HG02885 (cell line): Measurements from ENCODE around the gene MRPL51.
"Not testable (repeated sequence)": the region's sequence is repeated elsewhere in the genome, so short reads cannot be mapped to it uniquely, and the experiment has no call there.

Experiments used
- ATAC-seq: cut with Tn5 transposase; IDR thresholded peaks from one replicate; pipeline ENCODE4 v1.9.1; 2021; ENCODE audit warnings: mild to moderate bottlenecking; ENCODE audit not compliant: unreplicated experiment, poor library complexity

MRPL51 gene

DNA sequence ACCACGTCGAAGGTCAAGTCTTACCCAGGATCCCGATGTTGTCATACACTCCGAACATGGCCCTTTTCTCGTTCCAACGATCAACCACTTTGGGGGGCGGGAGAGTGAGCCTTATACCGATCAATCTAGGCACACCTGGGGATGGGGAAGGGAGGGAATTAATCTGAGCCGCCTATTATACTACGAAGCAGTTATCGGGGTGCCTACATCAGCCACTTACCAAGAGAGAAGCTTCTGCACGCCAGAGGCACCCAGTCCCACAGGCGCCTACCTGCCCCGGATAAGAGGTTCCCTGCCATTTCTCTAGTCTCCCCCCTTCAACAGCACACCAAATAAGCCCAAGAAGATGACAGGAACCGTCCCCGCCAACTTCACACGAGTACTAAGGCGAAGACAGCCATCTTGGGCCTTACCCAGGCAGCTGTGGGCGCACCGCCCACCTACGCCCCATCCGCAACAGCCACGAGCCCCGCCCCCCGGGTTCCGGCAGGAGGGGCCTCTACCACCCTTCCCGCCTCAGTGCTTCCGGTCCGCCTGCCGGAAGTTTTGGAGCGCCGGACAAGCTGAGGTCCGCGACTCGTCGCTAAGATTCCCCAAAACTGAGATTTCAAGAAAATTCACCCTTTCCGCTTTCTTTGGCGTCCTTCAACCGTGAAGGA is at the start of gene MRPL51:
Gene MRPL51, minus strand, starts transcription at position 425 of the 659 bp plus-strand sequence. Its CDS starts 126 bp downstream, at position 299.
- peak; percentile 71 for ATAC-seq

DNA sequence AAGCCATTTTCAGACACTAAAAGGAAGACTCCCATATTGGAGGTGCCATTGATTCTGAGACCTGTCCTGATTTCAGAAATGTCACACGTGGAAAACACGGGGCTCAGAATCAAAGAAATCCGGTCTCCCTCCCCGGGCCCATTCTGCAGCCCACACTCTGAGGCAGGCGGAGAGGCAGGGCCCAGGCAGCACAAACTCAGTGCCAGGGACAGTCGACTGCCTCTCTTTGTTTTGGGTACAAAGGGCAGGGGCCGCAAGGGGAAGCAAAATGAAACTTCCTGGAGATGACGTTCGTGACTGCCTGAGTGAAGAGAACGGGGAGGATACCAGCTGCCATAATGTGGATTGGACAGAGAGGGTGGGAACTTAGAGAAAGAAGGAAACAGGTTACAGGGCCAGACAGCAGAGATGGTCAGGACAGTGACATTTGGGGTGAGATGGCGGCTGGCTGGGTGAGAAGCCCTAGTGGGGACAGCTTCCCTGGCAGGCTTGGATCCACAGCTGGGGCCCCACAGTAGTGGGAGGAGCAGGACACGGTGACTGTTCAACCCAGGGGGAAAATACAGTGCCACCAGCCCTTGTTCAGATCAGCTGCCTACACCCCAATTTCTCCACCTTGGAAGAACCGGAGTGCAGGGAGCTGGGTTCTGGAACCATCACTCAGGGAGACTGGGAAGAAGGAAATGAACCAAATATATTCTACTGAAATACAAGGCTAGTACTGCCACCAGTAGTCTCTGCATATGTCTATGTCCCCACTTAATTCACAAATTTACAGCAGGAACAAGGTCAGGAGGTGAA is 49.3 kb upstream of the MRPL51 start:
- no peak for ATAC-seq

DNA sequence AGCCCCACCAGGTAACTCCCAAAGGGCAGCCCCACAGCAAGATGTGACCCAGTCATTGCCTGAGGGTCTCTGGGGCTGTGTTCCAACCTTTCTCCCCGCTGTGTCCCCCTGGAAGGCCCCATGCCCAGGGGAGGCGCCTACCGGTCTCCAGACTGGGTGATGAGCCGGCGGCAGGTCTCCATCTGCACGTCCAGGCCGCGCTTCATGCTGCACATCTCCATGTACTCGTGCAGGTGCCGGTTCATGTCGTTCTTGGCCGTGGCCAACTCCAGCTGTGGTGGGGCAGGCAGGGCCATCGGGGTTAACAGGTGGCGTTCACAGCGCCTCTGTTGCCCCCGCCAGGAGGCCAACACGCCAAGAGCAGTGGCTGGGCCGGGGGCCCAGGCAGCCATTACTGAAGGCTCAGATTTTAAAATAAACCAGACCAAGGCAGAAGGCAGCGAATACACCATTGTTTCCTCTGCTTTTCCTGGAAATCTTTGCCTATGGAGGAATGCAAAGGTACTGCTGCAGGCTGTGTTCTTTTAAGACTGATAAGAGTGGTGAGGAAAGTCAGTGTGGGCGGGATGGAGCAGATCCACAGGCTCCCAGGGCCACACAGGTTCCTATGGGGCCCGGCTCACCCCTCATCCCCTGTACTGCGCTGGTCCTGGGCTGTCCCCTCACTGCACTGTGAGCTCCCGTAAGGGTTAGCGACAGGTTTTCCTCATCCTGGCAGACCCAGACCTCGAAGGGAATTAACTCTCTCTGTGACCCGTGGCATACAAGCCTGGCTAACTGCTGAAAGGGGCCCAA is 48.5 kb upstream of the MRPL51 start:
- no peak for ATAC-seq

DNA sequence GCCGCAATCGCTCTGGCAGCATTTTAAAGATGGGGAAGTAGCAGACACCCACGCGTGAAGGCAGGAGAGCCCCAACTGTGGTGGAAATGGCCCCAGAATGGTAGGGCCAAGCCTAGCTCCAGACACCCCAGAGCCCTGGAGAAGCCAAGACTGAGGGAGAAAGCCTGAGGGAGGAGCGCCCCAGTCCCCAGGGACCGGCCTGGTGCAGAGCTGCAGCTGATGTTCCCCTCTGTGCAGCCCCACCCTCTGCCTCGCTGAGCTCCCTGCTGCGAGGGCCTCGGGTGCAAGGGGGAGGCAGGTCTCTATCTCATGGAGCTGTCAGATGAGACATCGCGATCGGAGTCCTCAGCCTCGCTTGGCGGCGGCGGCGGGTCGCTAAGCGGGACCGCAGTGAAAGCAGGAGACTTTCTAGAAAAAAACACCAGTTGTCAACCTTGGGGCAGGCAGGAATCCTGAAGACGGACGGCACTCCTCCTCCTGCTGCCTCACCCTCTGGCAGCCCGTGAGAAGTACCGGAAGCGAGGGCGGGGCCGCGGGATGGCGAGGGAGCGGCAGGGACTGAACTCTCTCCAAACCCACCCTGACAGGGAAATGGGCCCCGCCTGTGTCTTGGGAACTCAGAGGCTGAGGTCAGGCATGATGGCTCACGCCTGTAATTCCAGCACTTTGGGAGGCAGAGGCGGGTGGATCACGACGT is 47.3 kb upstream of the MRPL51 start:
- ATAC-seq = no peak

DNA sequence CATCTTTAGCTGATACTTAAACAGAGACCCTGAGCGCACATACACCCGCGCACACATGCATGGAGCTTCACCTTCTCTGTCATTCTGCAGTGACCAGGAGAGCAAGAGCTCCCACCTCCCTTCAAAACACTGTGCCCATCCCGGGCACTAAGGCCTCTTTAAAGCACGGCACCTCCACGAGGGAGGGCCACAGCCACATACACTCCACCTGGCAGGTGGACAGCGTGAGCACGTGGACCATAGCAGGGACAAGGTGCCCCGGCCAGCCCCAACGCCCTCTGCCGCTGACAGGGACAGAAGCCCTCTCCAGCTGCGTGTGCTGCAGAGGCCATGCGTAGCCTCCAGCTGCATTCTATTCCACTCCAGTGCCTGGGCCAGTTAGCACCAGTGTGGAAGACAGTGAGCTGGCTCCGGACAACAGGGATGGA is 46.7 kb upstream of the MRPL51 start:
- no peak for ATAC-seq

DNA sequence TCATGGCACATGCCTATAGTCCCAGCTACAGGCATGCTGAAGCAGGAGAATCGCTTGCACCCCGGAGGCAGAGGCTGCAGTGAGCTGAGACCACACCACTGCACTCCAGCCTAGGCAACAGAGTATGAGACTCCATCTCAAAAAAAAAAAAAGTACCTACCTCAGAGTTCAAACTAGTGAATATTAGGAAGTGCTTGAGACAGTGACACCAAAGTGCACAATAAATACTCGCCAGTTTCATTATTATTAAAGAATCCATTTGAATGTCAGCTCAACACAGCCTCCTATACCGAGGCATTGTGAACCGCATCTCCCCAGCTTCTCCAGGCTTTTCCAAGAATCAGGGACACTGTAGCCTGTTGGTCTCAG is 46.2 kb upstream of the MRPL51 start:
- no peak for ATAC-seq

DNA sequence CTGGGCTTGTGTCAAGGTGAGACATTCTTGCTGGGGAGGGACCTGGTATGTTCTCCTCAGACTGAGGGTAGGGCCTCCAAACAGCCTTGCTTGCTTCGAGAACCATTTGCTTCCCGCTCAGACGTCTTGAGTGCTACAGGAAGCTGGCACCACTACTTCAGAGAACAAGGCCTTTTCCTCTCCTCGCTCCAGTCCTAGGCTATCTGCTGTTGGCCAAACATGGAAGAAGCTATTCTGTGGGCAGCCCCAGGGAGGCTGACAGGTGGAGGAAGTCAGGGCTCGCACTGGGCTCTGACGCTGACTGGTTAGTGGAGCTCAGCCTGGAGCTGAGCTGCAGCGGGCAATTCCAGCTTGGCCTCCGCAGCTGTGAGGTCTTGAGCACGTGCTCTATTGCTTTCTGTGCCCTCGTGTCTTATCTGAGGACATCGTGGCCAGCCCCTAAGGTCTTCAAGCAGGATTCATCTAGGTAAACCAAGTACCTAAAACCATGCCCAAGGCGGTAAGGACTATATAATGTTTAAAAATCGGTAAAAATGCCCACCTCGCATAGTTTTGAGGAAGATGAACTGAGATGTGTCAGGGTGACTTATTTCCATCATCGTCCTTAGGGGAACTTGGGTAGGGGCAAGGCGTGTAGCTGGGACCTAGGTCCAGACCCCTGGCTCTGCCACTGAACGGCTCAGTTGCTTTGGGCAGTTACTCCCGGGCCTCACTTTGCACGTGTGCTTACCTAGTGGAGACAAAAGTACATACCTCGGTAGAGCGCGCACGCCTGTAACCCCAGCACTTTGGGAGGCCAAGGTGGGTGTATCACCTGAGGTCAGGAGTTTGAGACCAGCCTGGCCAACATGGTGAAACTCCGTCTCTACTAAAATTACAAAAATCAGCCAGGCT is 45.6 kb upstream of the MRPL51 start:
- no peak for ATAC-seq

DNA sequence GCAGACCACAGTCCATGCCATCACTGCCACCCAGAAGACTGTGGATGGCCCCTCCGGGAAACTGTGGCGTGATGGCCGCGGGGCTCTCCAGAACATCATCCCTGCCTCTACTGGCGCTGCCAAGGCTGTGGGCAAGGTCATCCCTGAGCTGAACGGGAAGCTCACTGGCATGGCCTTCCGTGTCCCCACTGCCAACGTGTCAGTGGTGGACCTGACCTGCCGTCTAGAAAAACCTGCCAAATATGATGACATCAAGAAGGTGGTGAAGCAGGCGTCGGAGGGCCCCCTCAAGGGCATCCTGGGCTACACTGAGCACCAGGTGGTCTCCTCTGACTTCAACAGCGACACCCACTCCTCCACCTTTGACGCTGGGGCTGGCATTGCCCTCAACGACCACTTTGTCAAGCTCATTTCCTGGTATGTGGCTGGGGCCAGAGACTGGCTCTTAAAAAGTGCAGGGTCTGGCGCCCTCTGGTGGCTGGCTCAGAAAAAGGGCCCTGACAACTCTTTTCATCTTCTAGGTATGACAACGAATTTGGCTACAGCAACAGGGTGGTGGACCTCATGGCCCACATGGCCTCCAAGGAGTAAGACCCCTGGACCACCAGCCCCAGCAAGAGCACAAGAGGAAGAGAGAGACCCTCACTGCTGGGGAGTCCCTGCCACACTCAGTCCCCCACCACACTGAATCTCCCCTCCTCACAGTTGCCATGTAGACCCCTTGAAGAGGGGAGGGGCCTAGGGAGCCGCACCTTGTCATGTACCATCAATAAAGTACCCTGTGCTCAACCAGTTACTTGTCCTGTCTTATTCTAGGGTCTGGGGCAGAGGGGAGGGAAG is 44.7 kb upstream of the MRPL51 start:
- ATAC-seq = not testable (repeated sequence)

DNA sequence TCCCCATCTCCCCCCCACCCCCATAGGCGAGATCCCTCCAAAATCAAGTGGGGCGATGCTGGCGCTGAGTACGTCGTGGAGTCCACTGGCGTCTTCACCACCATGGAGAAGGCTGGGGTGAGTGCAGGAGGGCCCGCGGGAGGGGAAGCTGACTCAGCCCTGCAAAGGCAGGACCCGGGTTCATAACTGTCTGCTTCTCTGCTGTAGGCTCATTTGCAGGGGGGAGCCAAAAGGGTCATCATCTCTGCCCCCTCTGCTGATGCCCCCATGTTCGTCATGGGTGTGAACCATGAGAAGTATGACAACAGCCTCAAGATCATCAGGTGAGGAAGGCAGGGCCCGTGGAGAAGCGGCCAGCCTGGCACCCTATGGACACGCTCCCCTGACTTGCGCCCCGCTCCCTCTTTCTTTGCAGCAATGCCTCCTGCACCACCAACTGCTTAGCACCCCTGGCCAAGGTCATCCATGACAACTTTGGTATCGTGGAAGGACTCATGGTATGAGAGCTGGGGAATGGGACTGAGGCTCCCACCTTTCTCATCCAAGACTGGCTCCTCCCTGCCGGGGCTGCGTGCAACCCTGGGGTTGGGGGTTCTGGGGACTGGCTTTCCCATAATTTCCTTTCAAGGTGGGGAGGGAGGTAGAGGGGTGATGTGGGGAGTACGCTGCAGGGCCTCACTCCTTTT is 44.0 kb upstream of the MRPL51 start:
- no peak for ATAC-seq

DNA sequence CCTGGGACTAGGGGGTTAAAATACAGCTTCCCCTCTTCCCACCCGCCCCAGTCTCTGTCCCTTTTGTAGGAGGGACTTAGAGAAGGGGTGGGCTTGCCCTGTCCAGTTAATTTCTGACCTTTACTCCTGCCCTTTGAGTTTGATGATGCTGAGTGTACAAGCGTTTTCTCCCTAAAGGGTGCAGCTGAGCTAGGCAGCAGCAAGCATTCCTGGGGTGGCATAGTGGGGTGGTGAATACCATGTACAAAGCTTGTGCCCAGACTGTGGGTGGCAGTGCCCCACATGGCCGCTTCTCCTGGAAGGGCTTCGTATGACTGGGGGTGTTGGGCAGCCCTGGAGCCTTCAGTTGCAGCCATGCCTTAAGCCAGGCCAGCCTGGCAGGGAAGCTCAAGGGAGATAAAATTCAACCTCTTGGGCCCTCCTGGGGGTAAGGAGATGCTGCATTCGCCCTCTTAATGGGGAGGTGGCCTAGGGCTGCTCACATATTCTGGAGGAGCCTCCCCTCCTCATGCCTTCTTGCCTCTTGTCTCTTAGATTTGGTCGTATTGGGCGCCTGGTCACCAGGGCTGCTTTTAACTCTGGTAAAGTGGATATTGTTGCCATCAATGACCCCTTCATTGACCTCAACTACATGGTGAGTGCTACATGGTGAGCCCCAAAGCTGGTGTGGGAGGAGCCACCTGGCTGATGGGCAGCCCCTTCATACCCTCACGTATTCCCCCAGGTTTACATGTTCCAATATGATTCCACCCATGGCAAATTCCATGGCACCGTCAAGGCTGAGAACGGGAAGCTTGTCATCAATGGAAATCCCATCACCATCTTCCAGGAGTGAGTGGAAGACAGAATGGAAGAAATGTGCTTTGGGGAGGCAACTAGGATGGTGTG is 43.1 kb upstream of the MRPL51 start:
- no peak for ATAC-seq

DNA sequence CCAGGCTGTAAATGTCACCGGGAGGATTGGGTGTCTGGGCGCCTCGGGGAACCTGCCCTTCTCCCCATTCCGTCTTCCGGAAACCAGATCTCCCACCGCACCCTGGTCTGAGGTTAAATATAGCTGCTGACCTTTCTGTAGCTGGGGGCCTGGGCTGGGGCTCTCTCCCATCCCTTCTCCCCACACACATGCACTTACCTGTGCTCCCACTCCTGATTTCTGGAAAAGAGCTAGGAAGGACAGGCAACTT is 42.6 kb upstream of the MRPL51 start:
- ATAC-seq = no peak

DNA sequence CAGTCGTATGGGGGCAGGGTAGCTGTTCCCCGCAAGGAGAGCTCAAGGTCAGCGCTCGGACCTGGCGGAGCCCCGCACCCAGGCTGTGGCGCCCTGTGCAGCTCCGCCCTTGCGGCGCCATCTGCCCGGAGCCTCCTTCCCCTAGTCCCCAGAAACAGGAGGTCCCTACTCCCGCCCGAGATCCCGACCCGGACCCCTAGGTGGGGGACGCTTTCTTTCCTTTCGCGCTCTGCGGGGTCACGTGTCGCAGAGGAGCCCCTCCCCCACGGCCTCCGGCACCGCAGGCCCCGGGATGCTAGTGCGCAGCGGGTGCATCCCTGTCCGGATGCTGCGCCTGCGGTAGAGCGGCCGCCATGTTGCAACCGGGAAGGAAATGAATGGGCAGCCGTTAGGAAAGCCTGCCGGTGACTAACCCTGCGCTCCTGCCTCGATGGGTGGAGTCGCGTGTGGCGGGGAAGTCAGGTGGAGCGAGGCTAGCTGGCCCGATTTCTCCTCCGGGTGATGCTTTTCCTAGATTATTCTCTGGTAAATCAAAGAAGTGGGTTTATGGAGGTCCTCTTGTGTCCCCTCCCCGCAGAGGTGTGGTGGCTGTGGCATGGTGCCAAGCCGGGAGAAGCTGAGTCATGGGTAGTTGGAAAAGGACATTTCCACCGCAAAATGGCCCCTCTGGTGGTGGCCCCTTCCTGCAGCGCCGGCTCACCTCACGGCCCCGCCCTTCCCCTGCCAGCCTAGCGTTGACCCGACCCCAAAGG is 42.1 kb upstream of the MRPL51 start:
- ATAC-seq = peak; percentile 8

DNA sequence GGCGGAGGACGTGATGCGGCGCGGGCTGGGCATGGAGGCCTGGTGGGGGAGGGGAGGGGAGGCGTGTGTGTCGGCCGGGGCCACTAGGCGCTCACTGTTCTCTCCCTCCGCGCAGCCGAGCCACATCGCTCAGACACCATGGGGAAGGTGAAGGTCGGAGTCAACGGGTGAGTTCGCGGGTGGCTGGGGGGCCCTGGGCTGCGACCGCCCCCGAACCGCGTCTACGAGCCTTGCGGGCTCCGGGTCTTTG is 41.6 kb upstream of the MRPL51 start:
- ATAC-seq = no peak

DNA sequence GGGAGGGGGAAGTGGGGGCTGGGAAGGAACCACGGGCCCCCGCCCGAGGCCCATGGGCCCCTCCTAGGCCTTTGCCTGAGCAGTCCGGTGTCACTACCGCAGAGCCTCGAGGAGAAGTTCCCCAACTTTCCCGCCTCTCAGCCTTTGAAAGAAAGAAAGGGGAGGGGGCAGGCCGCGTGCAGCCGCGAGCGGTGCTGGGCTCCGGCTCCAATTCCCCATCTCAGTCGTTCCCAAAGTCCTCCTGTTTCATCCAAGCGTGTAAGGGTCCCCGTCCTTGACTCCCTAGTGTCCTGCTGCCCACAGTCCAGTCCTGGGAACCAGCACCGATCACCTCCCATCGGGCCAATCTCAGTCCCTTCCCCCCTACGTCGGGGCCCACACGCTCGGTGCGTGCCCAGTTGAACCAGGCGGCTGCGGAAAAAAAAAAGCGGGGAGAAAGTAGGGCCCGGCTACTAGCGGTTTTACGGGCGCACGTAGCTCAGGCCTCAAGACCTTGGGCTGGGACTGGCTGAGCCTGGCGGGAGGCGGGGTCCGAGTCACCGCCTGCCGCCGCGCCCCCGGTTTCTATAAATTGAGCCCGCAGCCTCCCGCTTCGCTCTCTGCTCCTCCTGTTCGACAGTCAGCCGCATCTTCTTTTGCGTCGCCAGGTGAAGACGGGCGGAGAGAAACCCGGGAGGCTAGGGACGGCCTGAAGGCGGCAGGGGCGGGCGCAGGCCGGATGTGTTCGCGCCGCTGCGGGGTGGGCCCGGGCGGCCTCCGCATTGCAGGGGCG is 41.0 kb upstream of the MRPL51 start, which contains the start of gene GAPDH:
Gene GAPDH, plus strand, starts transcription at position 595 of the 772 bp plus-strand sequence. CDS start 316 bp downstream, outside the sequence.
- peak; percentile 62 for ATAC-seq

DNA sequence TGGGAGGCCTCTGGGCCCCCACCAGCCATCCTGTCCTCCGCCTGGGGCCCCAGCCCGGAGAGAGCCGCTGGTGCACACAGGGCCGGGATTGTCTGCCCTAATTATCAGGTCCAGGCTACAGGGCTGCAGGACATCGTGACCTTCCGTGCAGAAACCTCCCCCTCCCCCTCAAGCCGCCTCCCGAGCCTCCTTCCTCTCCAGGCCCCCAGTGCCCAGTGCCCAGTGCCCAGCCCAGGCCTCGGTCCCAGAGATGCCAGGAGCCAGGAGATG is 40.5 kb upstream of the MRPL51 start:
- peak; percentile 4 for ATAC-seq

DNA sequence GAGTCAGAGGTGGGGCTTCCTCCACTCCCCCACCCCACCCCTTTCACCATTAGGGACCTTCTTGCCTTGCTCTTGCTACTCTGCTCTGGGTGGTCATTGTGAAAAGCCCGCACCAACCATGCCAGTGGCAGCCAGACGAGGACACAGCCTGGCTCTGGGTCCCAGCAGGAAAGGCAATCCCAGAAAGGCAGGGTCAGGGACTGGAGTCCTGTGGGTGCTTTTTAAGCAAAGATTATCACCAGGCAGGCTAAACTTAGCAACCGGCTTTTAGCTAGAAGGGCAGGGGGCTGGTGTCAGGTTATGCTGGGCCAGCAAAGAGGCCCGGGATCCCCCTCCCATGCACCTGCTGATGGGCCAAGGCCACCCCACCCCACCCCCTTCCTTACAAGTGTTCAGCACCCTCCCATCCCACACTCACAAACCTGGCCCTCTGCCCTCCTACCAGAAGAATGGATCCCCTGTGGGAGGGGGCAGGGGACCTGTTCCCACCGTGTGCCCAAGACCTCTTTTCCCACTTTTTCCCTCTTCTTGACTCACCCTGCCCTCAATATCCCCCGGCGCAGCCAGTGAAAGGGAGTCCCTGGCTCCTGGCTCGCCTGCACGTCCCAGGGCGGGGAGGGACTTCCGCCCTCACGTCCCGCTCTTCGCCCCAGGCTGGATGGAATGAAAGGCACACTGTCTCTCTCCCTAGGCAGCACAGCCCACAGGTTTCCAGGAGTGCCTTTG is 40.0 kb upstream of the MRPL51 start:
- ATAC-seq = peak; percentile 13
